Fibroblast of the conjunctiva (primary cell): ENCODE data around the gene GCGR.
"Not testable (repeated sequence)": the region's sequence is repeated elsewhere in the genome, so short reads cannot be mapped to it uniquely, and the experiment has no call there.

Experiments used
- DNase-seq: peaks from one replicate; pipeline ENCODE4 v3.0.0-alpha.2; 2010; ENCODE audit warnings: low read depth

Gene GCGR

GRCh38 chr17:81832608-81833159 is 28.7 kb downstream of the GCGR start:
- DNase-seq = no peak

GRCh38 chr17:81833160-81833920 is 29.4 kb downstream of the GCGR start, which contains the start of gene MCRIP1:
TSS of gene MCRIP1 (minus strand) at chr17:81833291. CDS start at chr17:81824506, 8,785 bp downstream.
- peak; percentile 79 for DNase-seq

- DNase-seq = no peak
These were observed 30.2 kb downstream of the GCGR start for GRCh38 chr17:81833921-81834830.

GRCh38 chr17:81834831-81835267 is 30.9 kb downstream of the GCGR start, which contains the start of gene PPP1R27:
TSS of gene PPP1R27 (minus strand) at chr17:81835050. CDS start at chr17:81834953, 97 bp downstream.
- no peak for DNase-seq

- DNase-seq = no peak
These were observed 33.7 kb downstream of the GCGR start for GRCh38 chr17:81837641-81838040.

- DNase-seq = no peak
These were observed 34.9 kb downstream of the GCGR start for GRCh38 chr17:81838753-81839255.

GRCh38 chr17:81839301-81839700 is 35.4 kb downstream of the GCGR start:
- DNase-seq = no peak

GRCh38 chr17:81840059-81840458 is 36.1 kb downstream of the GCGR start:
- not testable (repeated sequence) for DNase-seq

GRCh38 chr17:81840826-81841778 is 37.2 kb downstream of the GCGR start:
- DNase-seq = no peak

- DNase-seq = no peak
These were observed 37.9 kb downstream of the GCGR start for GRCh38 chr17:81841866-81842265.

- no peak for DNase-seq
These were observed 38.4 kb downstream of the GCGR start for GRCh38 chr17:81842378-81842724.

GRCh38 chr17:81842725-81843504 is 39.0 kb downstream of the GCGR start:
- no peak for DNase-seq

GRCh38 chr17:81843713-81844326 is 39.9 kb downstream of the GCGR start:
- no peak for DNase-seq

GRCh38 chr17:81844327-81844851 is 40.4 kb downstream of the GCGR start:
- DNase-seq = no peak

- DNase-seq = no peak
These were observed 40.9 kb downstream of the GCGR start for GRCh38 chr17:81844887-81845286.

- DNase-seq = no peak
These were observed 41.4 kb downstream of the GCGR start for GRCh38 chr17:81845361-81845760.

GRCh38 chr17:81845881-81846742 is 42.2 kb downstream of the GCGR start:
- DNase-seq = no peak
